PC-3 (cell line): ENCODE results near the gene DNAJB11. TPM values are rescaled to one million over a fixed set of nuclear protein-coding genes. Genes with fewer than 3 reads are reported as not detected.
"Not testable (repeated sequence)": the region's sequence is repeated elsewhere in the genome, so short reads cannot be mapped to it uniquely, and the experiment has no call there.

Experiments
- ATAC-seq: fragments of 200-7000 bp; cut with Tn5 transposase; 2 replicates; pipeline ENCODE4 v1.9.1; 2020; ENCODE audit warnings: mild to moderate bottlenecking, moderate library complexity
- BruUV-seq: library from RNA; stranded (reverse); fragments of 400-500 nt; replicated peaks from 2 replicates; lab custom pipeline; 2021; lab: Mats Ljungman, UMichigan
- CTCF ChIA-PET: fragments of 300-600 bp; sonication (Branson Sonifier 250); formaldehyde crosslinking; loops from one replicate; lab custom pipeline; 2022; ENCODE audit warnings: antibody characterized with exemption; lab: Charles Lee
- POLR2A ChIA-PET: fragments of 300-600 bp; sonication (Branson Sonifier 250); formaldehyde crosslinking; loops from one replicate; lab custom pipeline; 2022; ENCODE audit warnings: antibody characterized with exemption; ENCODE audit not compliant: unreplicated experiment; lab: Charles Lee
- DNase-seq: peaks from one replicate; pipeline ENCODE4 v3.0.0-alpha.2; 2015
- H2AFZ ChIP-seq: fragments of 300-600 bp; sonication (generic); 2 replicates; pipeline ENCODE4 v1.6.0; 2016; ENCODE audit warnings: antibody characterized with exemption, low read length
- H3F3A ChIP-seq: fragments of 300-600 bp; sonication (generic); one replicate; pipeline ENCODE4 v1.6.0; 2017; ENCODE audit warnings: antibody characterized with exemption, low read length, control low read depth, mild to moderate bottlenecking; ENCODE audit not compliant: unreplicated experiment
- H3K27ac ChIP-seq: fragments of 300-600 bp; sonication (generic); 2 replicates; pipeline ENCODE4 v1.5.1; 2016; ENCODE audit warnings: mild to moderate bottlenecking, low read length
- H3K27me3 ChIP-seq: fragments of 300-600 bp; sonication (generic); 2 replicates; pipeline ENCODE4 v1.6.1; 2016; ENCODE audit warnings: low read length, mixed read lengths
- H3K36me3 ChIP-seq: fragments of 300-600 bp; sonication (generic); 2 replicates; pipeline ENCODE4 v1.6.1; 2016; ENCODE audit warnings: low read depth, mixed run types, low read length, mixed read lengths
- H3K4me1 ChIP-seq: fragments of 300-600 bp; sonication (generic); 2 replicates; pipeline ENCODE4 v1.5.1; 2016; ENCODE audit warnings: low read length; ENCODE audit not compliant: insufficient read depth
- H3K4me2 ChIP-seq: fragments of 300-600 bp; sonication (generic); 2 replicates; pipeline ENCODE4 v1.6.0; 2016; ENCODE audit warnings: low read length
- H3K4me3 ChIP-seq: fragments of 300-600 bp; sonication (generic); 2 replicates; pipeline ENCODE4 v1.5.1; 2016; ENCODE audit warnings: mild to moderate bottlenecking, low read length, mixed read lengths
- H3K79me2 ChIP-seq: fragments of 300-600 bp; sonication (generic); 2 replicates; pipeline ENCODE4 v1.6.1; 2017; ENCODE audit warnings: low read length, mixed read lengths
- H3K9ac ChIP-seq: fragments of 300-600 bp; sonication (generic); 2 replicates; pipeline ENCODE4 v1.6.0; 2016; ENCODE audit warnings: mild to moderate bottlenecking, low read length
- H3K9me2 ChIP-seq: fragments of 300-600 bp; sonication (generic); replicated peaks from 2 replicates; pipeline ENCODE4 v1.6.1; 2016; ENCODE audit warnings: mixed run types, low read length, mixed read lengths
- H3K9me3 ChIP-seq: fragments of 300-600 bp; sonication (generic); 2 replicates; pipeline ENCODE4 v1.6.1; 2016; ENCODE audit warnings: low read length, mixed read lengths
- H4K20me1 ChIP-seq: fragments of 300-600 bp; sonication (generic); 2 replicates; pipeline ENCODE4 v1.6.1; 2016; ENCODE audit warnings: low read length, mixed read lengths
- CTCF ChIP-seq: fragments of 300-600 bp; sonication (generic); conservative IDR thresholded peaks from 2 replicates; pipeline ENCODE4 v1.5.1; 2017; ENCODE audit warnings: antibody characterized with exemption, low read depth, mild to moderate bottlenecking, low read length
- EZH2 ChIP-seq: fragments of 300-600 bp; sonication (generic); IDR thresholded peaks from one replicate; pipeline ENCODE4 v1.6.1; 2017; ENCODE audit warnings: antibody characterized with exemption, mild to moderate bottlenecking, low read length; ENCODE audit not compliant: unreplicated experiment
- EZH2phosphoT487 ChIP-seq: fragments of 300-600 bp; sonication (generic); IDR thresholded peaks from 2 replicates; pipeline ENCODE4 v1.6.1; 2018; ENCODE audit warnings: mild to moderate bottlenecking, antibody characterized with exemption, low read length, borderline replicate concordance
- intact Hi-C: fragments of 100-400 bp; cut with micrococcal nuclease; formaldehyde crosslinking; loops from 2 replicates; pipeline ENCODE4 v1.9.0; 2023
- total RNA-seq: library from RNA; depleted of rRNA; stranded (reverse); fragments of >200 nt; gene quantifications from 2 replicates; pipeline ENCODE4 v1.2.3, GENCODE V29; 2014

The DNAJB11 gene
- total RNA-seq, 1 experiment from 2014 or later: 117 TPM

- peaks cover 56% of the 10 kb centered on the region for H3K36me3 ChIP-seq
- intact Hi-C loops: no loop called here
These were observed 13.3 kb downstream of the DNAJB11 start for GRCh38 chr3:186583831-186584230.

GRCh38 chr3:186586245-186586644 lies 15.7 kb downstream of the DNAJB11 start:
- intact Hi-C loops, H3K4me3 ChIP-seq, H2AFZ ChIP-seq, CTCF ChIA-PET, ATAC-seq, BruUV-seq, H3K9ac ChIP-seq, H4K20me1 ChIP-seq, H3K79me2 ChIP-seq, H3K9me2 ChIP-seq, H3F3A ChIP-seq, H3K27me3 ChIP-seq, H3K9me3 ChIP-seq, H3K27ac ChIP-seq, DNase-seq, H3K4me2 ChIP-seq: not testable (repeated sequence)
- H3K4me1 ChIP-seq: peaks cover 43% of the 10 kb centered on the region
- H3K36me3 ChIP-seq: peaks cover 35% of the 10 kb centered on the region
- POLR2A ChIA-PET: interaction anchor here (0.6 kb wide), 1 partner anchor 15 kb away, joined by 3 read pairs; no protein-coding TSS in a partner anchor

More at GRCh38 chr3:186583831-186584230, 13.3 kb downstream of the DNAJB11 start:
- CTCF ChIA-PET: no interaction called here
- peaks cover 4% of the 10 kb centered on the region; the same call in 1 of the 2 replicates for H4K20me1 ChIP-seq
- POLR2A ChIA-PET: no interaction called here
- H3K4me1 ChIP-seq: peaks cover 27% of the 10 kb centered on the region
- TF ChIP-seq CTCF (no peak), EZH2phosphoT487 (no peak), EZH2 (no peak)
- H3K4me2 ChIP-seq: peak overlapping the region; percentile 38
- H3K9ac ChIP-seq: no peak overlapping the region
- H3K27me3 ChIP-seq: no peaks in the 10 kb centered on the region
- 0 out of 2 replicates have a peak overlapping the region, but pooled peaks have one; percentile 15 for H3K27ac ChIP-seq
- ATAC-seq (peak; percentile 75), DNase-seq (peak; percentile 87)
- H2AFZ ChIP-seq: no peak overlapping the region
- H3K9me3 ChIP-seq: no peaks in the 10 kb centered on the region
- no peaks in the 10 kb centered on the region for H3K9me2 ChIP-seq
- no peak overlapping the region for H3K4me3 ChIP-seq
- H3F3A ChIP-seq: peaks cover 7% of the 10 kb centered on the region
- H3K79me2 ChIP-seq: no peaks in the 10 kb centered on the region
- BruUV-seq: no TSS peak

- Histone ChIP-seq H3K9ac (no peak overlapping the region), H3K27me3 (no peaks in the 10 kb centered on the region), H2AFZ (no peak overlapping the region), H3F3A (peaks cover 7% of the 10 kb centered on the region), H4K20me1 (peaks cover 4% of the 10 kb centered on the region; the same call in 1 of the 2 replicates), H3K27ac (no peak overlapping the region), H3K4me3 (no peak overlapping the region), H3K4me1 (peaks cover 43% of the 10 kb centered on the region), H3K9me2 (no peaks in the 10 kb centered on the region), H3K9me3 (no peaks in the 10 kb centered on the region), H3K36me3 (peaks cover 32% of the 10 kb centered on the region), H3K4me2 (no peak overlapping the region), H3K79me2 (no peaks in the 10 kb centered on the region)
- no TSS peak for BruUV-seq
- ChIA-PET POLR2A (interaction anchor here (0.6 kb wide), 1 partner anchor 9 kb away, joined by 12 read pairs; no protein-coding TSS in a partner anchor), CTCF (no interaction called here)
- ATAC-seq (no peak), DNase-seq (no peak)
- intact Hi-C loops: no loop called here
- TF ChIP-seq EZH2phosphoT487: no peak
- TF ChIP-seq CTCF: no peak
- no peak for TF ChIP-seq EZH2
These were observed 16.7 kb downstream of the DNAJB11 start for GRCh38 chr3:186587183-186587582.
